ENCODE results near the gene STARD3. TPM values are rescaled to one million over a fixed set of nuclear protein-coding genes. Genes with fewer than 3 reads are reported as not detected.

The STARD3 gene
- total and polyA plus RNA-seq, 2 of the 13 experiments (the other 11 are each of a cell fraction or from before 2014, with no cell fraction given), result 34.6 to 100 TPM

DNA sequence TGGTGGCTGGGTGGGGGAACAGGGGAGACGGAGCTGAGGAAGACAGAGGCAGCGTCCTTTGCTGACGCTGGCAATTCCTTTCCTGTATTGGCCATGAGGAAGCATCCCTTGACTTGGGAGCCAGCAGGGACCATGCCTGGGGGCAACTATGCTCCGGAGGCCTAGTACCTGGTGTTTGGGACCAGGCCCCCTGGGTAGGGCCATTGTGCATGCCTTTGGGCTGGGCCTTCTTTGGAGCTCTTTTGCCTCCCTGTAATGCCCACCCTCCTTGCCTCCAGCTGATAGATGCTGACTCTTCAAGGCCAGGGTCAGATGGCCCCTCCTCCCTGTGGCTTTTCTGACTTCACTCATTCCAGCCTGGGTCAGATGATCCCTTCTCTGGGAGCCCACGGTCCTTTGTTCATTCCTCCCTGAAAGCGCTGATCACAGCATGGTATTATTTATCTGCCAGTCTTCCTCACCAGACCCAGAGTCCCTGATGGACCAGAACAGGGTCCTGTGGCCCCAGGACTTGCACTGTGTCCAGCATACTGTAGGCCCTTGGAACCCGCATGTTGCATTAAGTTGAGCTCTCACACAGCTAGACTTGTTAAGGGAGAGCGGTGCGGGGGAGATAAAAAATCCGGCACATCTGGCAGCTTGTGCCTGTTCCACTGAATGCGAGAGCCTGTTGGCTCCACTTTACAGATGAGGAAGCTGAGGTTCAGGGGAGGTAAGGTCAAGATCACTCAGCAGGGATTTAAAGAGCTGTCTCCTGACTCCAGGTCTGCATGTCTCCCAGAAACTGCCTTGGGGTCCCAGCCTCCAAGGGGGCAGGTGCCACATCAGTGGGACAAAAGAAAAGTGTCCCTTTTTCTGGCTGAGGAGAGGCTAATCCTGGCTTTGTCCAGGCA is 2.9 kb downstream of the STARD3 start:
- Histone ChIP-seq H3K27me3 (ENCODE audit: control insufficient read depth in 1 of 2, insufficient read depth in 2 of 2, low read length in 2 of 2) (no peaks in the 10 kb centered on the region; a peak in 1 of 5 replicates), H3K36me3 (replicated peaks in 1 of 2; ENCODE audit: control insufficient read depth in 1 of 2, insufficient read depth in 2 of 2, low read length in 2 of 2) (peaks cover 0 to 2% of the 10 kb centered on the region in 2 experiments; a peak in 2 of 5 replicates), H3K9ac (ENCODE audit: insufficient read depth, low read depth, low read length) (no peak overlapping the region), H4K20me1 (ENCODE audit: insufficient read depth, low read length) (peaks cover 3% of the 10 kb centered on the region), H3K27ac (ENCODE audit: extremely low read length, insufficient read depth, low read length) (no peak overlapping the region), H3K4me1 (ENCODE audit: insufficient read depth, low read length) (peaks cover 67% of the 10 kb centered on the region), H3K79me2 (ENCODE audit: insufficient read depth, low read length) (peaks cover 60% of the 10 kb centered on the region), H3K9me3 (ENCODE audit: low read length) (no peaks in the 10 kb centered on the region), H3K4me3 (replicated peaks in 1 of 3; ENCODE audit: insufficient read depth in 1 of 3, low read depth in 2 of 3, low read length in 3 of 3) (no peak overlapping the region), H2AFZ (ENCODE audit: low read length) (no peak overlapping the region), H3K4me2 (ENCODE audit: low read depth, low read length) (no peak overlapping the region)
- TF ChIP-seq, protein P1, sequence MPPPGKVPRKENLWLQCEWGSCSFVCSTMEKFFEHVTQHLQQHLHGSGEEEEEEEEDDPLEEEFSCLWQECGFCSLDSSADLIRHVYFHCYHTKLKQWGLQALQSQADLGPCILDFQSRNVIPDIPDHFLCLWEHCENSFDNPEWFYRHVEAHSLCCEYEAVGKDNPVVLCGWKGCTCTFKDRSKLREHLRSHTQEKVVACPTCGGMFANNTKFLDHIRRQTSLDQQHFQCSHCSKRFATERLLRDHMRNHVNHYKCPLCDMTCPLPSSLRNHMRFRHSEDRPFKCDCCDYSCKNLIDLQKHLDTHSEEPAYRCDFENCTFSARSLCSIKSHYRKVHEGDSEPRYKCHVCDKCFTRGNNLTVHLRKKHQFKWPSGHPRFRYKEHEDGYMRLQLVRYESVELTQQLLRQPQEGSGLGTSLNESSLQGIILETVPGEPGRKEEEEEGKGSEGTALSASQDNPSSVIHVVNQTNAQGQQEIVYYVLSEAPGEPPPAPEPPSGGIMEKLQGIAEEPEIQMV (CRISPR knock-in tag; IDR thresholded peaks at IDR 0.05; ENCODE audit: low read depth), result no peak
- peak; percentile 66 for TF ChIP-seq ZNF629 (CRISPR knock-in tag; conservative IDR thresholded peaks at IDR 0.05)
- DNase-seq (ENCODE audit: low spot score) (no peak), FAIRE-seq (no peak), ATAC-seq (no peak)
- CTCF ChIA-PET (ENCODE audit: low intra/inter-chr PET ratio, low total read pairs), result no interaction called here
- POLR2A ChIA-PET, result no interaction called here
- in situ Hi-C loops (cut with HindIII; ENCODE audit: extremely low pct_ligation_motif_present, low pct_unique_long_range_greater_than_20kb), result no loop called here
- 93% methylated on average over 11 of the region's 11 CpGs for WGBS (ENCODE audit: low lambda C conversion rate)
- intact Hi-C loops (cut with micrococcal nuclease; ENCODE audit: unreplicated experiment), result no loop called here
- BruUV-seq (replicated peaks), result no TSS peak

DNA sequence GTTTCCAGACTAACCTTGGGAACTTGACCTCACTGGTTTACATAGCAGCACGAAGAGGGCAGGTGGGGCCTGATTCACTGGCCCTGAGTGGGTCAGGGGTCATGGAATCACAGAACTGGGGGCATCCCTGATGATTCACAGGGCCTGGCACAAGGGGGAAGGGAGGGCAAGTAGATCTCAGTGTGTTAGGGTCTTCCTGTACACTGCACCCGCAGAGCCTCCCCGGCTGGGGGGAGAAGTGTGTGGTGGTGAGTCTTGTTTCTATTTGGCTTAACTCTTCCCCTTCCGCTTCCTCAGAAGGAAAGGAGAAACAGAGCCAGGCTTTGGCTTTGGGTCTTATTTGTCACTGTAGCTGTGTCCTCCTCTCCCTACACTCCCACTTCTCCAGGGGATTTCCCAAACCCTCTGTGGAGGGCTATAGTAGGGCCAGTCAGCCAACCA is 3.7 kb downstream of the STARD3 start:
- DNase-seq (ENCODE audit: low spot score), result no peak
- H3K79me2 ChIP-seq (ENCODE audit: insufficient read depth, low read length), result peaks cover 60% of the 10 kb centered on the region
- no peak overlapping the region for H2AFZ ChIP-seq (ENCODE audit: low read length)
- intact Hi-C loops (cut with micrococcal nuclease; ENCODE audit: unreplicated experiment) (no loop called here), in situ Hi-C loops (cut with HindIII; ENCODE audit: extremely low pct_ligation_motif_present, low pct_unique_long_range_greater_than_20kb) (no loop called here)
- TF ChIP-seq FOSL2 (CRISPR knock-in tag; IDR thresholded peaks at IDR 0.05) (peak; percentile 33; the same call in 1 of the 2 replicates), ZNF253 (CRISPR knock-in tag; IDR thresholded peaks at IDR 0.05; ENCODE audit: borderline replicate concordance) (no peak), SKI (IDR thresholded peaks at IDR 0.05; ENCODE audit: partially characterized antibody) (peak; percentile 20)
- H3K9me3 ChIP-seq (ENCODE audit: low read length), result no peaks in the 10 kb centered on the region
- WGBS (ENCODE audit: low lambda C conversion rate), result 66% methylated on average over 4 of the region's 4 CpGs
- no TSS peak for BruUV-seq (replicated peaks)
- CTCF ChIA-PET (ENCODE audit: low intra/inter-chr PET ratio, low total read pairs), result no interaction called here
- H3K4me3 ChIP-seq (replicated peaks in 1 of 3; ENCODE audit: insufficient read depth in 1 of 3, low read depth in 2 of 3, low read length in 3 of 3), result no peak overlapping the region
- no peak overlapping the region for H3K9ac ChIP-seq (ENCODE audit: insufficient read depth, low read depth, low read length)
- H3K36me3 ChIP-seq (replicated peaks in 1 of 2; ENCODE audit: control insufficient read depth in 1 of 2, insufficient read depth in 2 of 2, low read length in 2 of 2), result peaks cover 0 to 2% of the 10 kb centered on the region in 2 experiments; a peak in 2 of 5 replicates
- peaks cover 68% of the 10 kb centered on the region for H3K4me1 ChIP-seq (ENCODE audit: insufficient read depth, low read length)
- peaks cover 3% of the 10 kb centered on the region for H4K20me1 ChIP-seq (ENCODE audit: insufficient read depth, low read length)
- POLR2A ChIA-PET, result no interaction called here
- H3K27ac ChIP-seq (ENCODE audit: extremely low read length, insufficient read depth, low read length), result no peak overlapping the region
- FAIRE-seq, result no peak
- H3K4me2 ChIP-seq (ENCODE audit: low read depth, low read length), result no peak overlapping the region
- no peaks in the 10 kb centered on the region; a peak in 1 of 5 replicates for H3K27me3 ChIP-seq (ENCODE audit: control insufficient read depth in 1 of 2, insufficient read depth in 2 of 2, low read length in 2 of 2)
- no peak for ATAC-seq

All from HepG2 (cell line).